DMS 273 treated with DMSO at 0.1 percent for 48 hours (cell line): ENCODE data around the gene SHMT2.
A peak's percentile ranks its signal among the peaks of the same experiment; 100 is the strongest.

Experiments
- DNase-seq: peaks from one replicate; lab custom pipeline; 2025; lab: John Stamatoyannopoulos, UW

SHMT2 gene

DNA sequence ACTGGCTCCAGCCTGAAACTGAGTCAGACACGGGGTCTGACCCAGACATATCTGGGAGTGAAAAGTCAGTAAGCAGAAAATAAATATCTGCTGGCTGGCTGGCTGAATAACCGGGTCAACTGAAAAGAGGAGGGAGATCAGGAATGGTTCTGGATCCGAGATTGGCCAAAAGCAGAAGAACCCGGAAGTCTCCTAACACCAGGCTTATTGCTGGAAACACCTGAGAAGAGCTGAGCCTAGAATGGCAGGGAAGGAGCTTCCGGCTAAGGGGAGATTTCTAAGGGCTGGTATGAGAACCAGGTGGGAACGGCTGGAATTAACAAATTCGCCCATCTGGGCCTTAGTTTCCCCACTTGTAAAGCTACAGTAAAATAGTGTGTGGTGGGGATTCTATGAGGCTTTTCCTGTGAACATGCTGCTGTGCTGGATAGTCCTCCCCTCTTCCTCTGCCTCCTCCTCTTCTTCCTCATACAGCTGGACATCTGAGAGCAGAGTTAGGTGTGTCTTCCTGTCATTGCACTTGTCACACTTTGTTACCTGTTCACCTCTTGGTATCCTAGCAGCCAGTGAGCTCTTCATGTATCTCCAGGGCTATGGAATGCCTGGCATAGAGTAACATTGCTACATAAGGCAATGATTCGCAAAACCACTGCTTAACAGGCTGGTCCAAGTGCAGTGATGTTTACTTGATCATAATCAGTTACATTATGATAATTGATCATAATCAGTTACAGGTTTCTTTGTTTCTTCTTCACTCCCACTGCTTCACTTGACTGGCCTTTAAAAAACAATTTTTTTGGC, 2.0 kb upstream of the SHMT2 start:
- DNase-seq, result no peak

DNA sequence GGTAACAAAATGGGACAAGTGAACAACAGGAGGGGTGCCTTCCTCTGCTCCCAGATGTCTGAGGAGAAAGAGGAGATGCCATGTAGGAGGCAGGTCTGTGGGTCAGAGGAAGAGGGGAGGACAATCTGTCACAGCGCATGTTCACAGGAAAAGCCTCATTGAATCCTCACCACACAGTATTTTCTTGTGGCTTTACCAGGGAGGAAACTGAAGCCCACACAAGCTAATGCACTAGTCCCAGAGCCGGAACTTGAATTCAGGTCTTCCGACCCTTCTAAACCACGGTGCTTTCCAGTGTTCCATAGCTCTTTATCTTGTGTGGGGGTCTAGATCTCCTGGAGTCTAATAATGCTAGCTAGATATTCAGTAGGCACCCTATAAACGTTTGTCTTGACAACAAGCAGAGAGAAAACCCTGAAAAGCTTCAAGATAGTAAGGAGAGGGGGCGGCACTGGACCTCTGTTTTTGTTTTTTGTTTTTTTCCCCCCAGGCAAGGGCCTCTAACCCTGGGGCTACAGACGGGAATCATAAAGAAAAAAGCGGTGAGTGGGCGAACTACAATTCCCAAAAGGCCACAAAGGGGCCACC, 371 bp upstream of the SHMT2 start:
- DNase-seq, result no peak

DNA sequence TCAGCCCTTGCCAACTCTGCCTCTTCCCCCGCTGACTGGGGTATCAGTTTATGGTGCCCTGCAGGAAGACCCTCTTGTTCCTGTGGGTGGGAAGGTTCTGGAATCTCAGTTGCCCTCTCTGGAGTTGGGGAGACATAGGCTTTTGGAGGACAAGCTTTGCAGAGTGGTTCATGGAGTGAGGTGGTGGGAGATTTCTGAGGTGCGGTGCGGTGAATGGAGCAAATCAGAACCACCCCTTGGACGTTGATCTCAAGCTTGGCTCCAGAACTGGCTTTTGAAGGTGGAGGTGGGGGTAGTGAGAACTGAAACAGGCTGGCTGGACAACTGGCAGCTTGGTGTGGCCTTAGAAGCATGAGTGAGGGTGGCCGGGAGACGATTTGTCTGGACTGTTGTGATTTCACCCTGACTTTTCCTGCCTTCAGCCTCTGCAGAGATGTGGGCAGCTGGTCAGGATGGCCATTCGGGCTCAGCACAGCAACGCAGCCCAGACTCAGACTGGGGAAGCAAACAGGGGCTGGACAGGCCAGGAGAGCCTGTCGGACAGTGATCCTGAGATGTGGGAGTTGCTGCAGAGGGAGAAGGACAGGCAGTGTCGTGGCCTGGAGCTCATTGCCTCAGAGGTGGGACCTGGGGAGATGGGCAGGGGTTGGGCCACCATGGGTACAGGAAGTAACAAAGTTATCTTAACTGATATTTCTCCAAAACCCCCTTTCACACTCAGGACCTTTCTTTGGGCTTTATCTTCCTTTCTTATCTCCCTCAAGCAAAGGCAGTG, 1.1 kb downstream of the SHMT2 start:
- DNase-seq, result no peak

DNA sequence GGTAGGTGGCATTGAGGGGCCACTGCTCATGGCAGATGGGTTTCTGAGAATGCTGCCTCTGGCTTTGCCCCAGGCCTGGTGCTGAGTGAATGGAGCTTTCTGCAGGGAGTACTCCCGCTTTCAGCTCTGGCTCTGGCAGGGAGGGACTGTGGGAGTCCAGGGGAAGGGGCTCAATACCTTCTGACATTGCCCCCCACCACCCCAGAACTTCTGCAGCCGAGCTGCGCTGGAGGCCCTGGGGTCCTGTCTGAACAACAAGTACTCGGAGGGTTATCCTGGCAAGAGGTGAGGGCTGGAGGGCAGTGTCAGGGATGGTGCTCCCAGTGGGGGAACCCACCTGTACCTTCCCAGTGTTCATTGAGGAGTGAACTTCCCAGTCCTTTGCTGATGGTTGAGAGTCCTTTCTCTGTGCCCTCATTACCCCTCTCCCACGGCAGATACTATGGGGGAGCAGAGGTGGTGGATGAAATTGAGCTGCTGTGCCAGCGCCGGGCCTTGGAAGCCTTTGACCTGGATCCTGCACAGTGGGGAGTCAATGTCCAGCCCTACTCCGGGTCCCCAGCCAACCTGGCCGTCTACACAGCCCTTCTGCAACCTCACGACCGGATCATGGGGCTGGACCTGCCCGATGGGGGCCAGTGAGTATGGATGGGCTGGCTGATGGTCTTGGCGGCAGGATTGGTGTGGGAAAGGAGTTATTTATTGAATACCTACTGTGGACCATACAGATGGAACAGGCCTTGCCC, 1.9 kb downstream of the SHMT2 start:
- DNase-seq, result no peak

DNA sequence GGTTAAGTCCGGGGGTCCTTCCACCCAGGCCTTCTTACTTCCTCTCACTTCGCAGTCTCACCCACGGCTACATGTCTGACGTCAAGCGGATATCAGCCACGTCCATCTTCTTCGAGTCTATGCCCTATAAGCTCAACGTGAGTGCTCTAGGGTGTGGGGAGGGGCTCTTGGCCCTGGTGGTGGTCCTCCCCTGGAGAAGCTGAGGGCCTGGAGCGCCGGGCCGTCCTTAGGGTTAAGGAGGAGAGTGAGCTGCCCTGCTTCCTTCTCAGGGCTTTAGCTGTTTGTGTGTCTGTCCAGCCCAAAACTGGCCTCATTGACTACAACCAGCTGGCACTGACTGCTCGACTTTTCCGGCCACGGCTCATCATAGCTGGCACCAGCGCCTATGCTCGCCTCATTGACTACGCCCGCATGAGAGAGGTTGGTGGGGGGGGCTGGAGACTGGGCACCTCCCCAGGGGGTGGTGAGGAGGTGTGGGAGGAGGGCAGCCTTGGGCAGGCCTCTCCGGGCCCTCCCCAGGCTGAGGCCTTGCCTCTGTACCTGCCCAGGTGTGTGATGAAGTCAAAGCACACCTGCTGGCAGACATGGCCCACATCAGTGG, 2.7 kb downstream of the SHMT2 start:
- no peak for DNase-seq

DNA sequence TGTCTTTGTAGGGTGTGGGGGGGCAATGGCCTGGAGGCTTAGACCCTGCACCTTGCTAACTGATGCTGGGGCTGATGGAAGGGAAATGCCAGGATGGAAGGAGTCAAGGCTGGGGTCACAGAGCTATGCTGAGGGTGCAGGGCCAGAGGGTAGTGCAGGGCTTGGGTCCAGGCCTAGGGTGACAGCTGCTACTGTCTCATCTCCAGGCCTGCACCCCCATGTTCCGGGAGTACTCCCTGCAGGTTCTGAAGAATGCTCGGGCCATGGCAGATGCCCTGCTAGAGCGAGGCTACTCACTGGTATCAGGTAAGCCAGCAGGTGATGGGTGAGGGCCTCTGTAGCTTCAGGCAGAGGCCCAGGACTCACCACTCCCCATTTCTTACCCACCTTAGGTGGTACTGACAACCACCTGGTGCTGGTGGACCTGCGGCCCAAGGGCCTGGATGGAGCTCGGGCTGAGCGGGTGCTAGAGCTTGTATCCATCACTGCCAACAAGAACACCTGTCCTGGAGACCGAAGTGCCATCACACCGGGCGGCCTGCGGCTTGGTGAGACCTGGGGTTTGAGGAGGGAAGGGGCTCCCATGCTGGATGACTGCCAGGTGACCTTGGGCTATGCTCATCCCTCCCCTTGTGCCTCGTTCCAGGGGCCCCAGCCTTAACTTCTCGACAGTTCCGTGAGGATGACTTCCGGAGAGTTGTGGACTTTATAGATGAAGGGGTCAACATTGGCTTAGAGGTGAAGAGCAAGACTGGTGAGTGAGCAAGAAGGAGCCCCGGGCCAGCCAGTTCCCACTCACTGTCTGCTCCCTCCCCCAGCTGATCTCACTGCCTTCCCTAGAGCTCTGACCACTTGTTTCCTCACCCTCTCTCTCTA, 4.1 kb downstream of the SHMT2 start:
- no peak for DNase-seq

DNA sequence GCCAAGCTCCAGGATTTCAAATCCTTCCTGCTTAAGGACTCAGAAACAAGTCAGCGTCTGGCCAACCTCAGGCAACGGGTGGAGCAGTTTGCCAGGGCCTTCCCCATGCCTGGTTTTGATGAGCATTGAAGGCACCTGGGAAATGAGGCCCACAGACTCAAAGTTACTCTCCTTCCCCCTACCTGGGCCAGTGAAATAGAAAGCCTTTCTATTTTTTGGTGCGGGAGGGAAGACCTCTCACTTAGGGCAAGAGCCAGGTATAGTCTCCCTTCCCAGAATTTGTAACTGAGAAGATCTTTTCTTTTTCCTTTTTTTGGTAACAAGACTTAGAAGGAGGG, 4.7 kb downstream of the SHMT2 start:
- DNase-seq, result no peak

DNA sequence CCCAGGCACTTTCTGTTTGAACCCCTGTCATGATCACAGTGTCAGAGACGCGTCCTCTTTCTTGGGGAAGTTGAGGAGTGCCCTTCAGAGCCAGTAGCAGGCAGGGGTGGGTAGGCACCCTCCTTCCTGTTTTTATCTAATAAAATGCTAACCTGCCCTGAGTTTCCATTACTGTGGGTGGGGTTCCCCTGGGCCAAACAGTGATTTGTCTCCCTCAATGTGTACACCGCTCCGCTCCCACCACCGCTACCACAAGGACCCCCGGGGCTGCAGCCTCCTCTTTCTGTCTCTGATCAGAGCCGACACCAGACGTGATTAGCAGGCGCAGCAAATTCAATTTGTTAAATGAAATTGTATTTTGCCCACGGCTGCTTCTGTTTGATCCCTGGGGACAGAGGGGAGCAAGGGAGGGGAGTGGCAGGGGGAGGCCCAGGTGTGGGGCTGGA, 5.1 kb downstream of the SHMT2 start:
- DNase-seq, result no peak

DNA sequence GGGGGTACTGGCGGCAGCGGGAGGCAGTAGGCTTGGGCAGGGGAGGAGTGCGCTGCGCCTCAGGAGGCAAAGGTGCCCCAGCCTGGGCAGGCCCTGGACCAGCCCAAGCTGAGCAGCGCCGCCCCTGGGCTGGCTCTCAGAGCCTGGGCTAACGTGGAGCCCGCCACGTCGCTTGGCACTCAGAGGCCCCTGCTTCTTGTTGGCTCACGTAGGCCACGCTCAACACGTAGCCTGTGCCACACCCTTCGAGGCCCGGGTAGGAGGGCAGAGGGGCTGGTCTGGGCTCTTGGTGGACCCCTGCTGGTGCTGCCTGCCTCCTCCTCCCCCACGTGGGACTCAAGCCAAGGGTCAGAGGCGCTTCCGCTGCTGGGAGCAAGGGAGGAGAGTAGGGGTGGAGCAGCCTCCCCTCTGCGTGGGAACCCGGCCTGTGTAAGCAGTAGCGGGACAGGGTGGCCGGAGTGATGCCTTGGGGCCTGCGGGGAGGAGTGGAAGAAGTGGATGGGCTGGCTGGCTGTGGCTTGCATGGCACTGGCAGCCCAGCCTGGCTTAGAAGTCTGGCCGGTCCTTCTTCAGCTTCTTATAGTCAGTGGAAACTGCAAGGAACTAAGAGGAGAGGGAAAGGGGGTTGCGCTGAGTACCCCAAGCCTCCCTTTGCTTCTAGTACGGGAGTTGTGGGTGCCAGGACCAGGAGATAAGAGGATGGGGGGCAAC, 5.7 kb downstream of the SHMT2 start:
- DNase-seq, result no peak

DNA sequence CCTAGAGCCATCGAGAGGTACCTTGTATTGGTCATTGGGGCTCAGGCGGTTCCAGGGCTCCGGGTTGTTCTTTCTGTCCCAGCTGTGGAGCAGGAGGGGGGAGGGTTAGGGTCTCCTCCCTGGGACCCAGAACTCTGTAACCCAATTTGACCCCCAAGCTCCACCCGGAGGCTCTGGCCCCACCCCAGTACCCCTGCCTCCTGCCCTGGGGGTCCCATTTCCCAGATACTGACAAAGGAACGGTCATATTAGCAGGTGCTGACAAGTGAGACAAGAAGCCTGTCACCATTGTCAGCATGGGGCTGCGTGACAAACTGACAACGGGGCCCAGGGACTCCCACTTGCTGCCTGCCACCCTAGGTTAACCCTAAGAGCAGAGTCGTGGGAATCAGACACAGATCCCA, 6.2 kb downstream of the SHMT2 start:
- DNase-seq, result no peak

DNA sequence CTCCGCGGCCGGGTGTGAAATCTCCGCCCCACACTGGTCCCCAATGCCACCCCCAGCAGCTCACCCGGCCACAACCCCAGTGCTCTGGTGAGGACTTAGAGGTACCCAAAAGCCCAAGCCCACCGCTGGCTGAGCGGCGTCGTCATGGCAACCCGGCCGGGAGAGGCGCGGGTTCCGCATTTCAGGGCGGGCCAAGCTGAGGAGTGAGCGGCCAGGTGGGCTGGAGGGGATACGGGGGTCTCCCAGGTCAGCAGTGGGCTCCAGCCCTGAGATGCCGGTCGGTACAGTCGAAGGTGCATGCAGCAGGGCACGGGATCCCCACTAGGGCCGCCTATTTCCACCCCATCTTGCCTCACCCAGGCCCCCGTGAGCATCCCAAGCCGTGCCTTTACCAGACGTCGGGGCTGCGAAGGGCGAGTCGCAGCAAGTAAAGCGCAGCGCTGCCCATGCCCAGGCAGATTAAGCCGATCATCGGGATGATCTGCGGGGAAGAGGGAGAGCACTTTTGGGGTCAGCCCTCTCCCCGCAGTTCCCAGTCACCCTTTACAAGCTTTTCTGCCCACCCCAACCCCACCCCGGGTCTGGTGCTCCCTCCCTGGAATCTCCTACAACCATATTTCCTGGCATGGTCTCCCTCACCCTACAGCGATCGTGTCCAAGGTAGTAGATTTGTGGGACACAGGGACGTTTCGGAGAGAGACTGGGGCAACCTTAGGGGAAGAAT, 6.9 kb downstream of the SHMT2 start:
- DNase-seq, result no peak

DNA sequence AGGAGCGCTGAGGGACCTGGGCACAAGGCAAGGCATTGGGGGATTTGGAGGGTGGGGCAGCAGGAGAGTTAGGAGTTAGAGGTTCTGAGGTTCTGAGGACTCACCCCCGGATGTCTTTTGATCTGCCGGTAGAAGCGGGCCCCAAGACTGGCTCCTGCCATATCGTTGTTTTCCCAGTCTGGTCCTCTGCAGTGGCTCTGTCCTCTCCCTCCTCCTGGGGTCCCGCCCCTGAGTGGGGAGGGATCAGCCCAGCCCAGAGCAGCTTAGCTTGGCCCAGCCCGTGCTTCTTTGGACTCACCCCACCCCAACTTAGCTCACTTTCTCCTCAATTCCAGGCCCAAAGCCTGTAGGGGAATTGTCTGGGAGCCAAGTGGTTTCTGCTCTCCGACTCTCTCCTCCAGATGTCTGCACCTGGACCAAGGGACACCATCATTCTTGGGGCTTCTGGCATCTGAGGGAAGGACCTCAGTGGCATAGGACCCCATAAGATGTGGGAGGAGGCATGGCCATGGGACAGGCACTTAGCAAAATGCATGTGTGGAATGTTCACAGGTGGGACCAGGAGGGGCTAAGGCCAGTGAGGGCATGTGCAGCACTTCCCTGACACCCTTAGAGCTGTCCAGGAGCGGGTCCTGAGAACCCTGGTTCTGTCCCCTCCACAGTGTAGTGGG, 7.5 kb downstream of the SHMT2 start:
- no peak for DNase-seq

DNA sequence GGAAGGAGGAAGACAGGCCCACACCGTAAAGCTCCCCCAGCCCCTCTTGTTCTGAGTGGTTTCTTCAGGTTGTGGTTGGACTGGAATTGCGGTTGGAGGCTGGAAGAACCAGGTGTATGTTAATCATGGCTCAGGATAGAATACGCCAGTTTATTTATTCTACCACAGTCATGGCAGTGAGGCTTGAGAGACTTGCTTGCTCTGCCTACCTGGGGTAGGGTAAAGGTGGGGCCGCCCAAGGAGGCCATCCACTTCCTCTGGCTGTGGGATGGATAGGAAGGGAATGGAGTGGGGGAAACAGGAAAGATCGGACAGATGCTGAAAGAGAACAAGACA, 8.1 kb downstream of the SHMT2 start:
- no peak for DNase-seq

DNA sequence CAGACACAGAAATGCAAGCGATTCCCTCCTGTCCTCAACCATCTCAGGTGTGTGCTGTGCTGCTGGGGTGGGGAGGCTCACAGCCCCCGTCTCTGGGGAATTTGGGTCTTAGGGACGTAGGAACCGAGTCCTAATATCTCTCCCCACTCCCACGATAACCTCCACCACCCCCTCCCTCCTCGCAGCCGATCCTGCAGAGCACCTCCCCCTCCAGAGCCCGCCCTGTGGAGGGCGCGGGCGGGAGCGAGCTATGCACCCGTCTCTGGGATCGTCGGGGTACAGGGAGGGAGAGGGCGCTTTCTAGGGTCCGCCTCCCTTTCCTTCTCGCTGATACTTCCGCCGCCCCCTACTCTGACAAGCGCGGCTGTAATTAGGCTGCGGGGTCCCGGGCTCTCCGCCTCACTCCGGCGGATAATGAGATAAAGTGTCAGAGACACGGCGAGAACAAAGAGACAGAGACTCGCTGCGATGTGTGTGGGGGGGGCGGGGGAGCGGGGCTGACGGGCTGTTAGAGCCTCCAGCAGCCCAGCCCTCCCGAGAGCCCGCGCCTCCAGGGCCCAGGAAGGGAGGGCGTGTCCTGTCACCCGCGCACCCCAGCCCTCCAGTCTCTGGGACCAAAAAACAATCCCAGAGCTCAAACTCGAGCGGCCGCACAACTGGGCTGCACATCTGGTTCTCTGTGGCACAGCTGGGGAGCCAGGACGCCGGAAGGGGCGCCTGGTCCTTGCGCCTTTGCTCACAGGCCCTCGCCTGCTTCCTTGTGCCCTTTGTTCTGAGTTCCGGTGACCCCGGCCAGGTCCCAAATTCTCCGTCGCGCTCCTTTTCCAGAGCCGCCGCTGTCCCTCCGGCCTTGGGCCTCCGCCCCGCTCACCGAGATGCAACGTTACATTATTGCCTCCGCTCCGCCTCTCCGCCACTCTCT, 8.7 kb downstream of the SHMT2 start:
- DNase-seq, result no peak

DNA sequence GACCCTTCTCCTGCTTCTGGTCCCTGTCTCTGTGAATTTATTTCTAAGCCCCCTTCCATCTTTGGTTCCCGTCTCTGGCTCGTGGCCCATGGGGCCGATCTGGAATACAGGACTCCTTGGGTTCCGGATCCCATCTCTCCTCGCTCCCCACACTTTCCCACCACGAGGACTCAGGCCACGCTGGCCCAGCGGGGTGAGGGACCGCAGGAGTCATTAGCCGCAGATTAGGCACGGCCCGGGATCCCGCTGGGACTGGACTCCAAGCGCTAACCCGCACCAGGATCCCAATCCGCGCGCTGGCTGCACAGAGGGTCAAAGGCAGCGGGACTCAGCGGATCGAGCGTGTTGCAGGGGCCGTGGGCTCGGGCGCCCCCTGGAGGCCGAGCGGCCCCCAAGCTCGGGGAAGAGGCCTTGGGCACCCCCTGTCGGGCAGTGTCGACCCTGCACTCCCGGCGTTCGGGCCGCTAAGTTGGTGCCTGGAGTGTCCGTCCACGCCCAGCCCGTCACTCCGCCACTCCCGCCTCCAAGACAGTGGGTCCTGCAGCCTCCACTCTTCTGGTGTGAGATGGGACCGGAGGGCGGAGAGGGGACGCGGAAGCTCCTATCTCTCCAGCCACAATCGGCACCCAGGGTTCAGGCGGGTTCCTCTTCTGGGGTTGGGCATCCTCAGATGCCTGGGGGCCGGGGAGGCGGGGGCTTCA, 9.5 kb downstream of the SHMT2 start:
- peak; percentile 31 for DNase-seq

DNA sequence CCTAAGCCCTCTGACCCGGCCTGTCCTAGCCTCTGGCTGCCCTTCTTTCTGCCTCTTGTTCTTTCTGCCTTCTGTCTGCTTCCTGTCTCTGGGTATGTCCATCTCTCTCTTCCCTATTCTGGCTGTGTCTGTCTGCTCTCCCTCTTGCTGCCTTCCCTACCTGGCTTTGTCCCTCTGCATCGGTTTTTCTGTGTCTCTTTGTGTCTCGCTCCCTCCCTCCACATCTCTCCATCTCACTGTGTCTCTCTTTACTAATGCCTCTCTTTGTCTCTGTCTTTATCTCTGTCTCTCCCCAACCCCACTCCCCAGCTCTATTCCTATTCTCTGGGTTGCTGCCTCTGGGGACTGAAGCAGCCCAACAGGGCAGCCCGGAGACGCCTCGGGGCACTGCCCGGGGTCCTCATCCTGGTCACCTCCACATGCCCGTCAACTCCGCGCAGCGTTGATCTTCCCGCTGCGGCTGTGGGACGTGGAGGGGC, 10.1 kb downstream of the SHMT2 start:
- no peak for DNase-seq
